HG03460 (cell line): ENCODE results near the gene HEMGN.

Source experiments
- ATAC-seq: cut with Tn5 transposase; IDR thresholded peaks from one replicate; pipeline ENCODE4 v1.9.1; 2021; ENCODE audit not compliant: unreplicated experiment

The HEMGN gene

DNA sequence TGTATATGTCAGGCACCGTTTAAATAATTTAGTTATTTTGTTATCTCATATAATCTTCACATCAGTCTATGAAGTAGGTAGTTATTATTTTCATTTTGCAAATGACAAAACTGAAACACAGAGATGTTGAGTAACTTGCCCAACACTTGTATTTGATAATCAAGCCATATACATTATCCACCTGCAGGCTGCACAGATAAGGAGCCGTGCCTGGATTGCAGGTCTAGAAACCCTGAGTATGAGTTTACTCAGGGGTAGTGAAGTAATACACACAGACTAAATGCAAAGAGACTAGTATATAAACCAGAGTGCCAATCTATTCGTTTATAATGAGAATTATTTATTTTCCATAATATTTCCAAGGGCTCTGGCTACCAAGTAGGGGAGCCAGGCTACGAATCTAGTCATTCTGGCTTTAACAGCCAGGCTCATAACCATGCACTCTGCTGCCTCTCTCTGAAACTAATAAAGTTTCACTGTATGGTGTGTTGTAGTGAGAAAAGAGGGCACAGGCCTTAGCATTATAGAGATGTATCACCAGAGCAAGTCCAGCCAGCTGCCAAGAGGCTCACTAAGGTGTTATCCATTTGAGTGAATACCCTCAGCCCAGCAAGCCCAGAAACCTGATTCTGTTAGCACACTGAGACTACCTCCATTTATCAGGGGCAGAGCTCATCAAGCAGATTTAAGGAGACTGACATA lies 4.5 kb downstream of the HEMGN start:
- no peak for ATAC-seq

DNA sequence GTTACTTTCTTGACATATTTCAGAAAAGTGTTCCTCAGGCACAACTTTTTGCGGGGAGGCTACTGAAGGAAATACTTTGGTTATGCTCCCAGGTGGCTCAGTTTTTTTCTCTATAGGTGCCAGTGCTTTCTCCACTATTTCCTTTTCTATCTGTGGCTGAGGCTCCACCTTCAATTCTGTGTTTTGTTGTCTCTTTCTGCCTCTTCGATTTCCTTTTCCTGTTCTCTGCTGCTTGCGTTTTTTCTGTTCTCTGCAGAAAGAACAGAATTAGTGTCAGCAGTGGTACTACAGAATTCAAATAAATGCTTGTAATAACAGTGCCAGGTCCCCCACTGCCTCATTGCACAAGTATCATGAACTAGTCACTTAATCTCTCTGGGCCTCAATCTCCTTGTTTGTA lies 7.0 kb downstream of the HEMGN start:
- ATAC-seq = no peak

DNA sequence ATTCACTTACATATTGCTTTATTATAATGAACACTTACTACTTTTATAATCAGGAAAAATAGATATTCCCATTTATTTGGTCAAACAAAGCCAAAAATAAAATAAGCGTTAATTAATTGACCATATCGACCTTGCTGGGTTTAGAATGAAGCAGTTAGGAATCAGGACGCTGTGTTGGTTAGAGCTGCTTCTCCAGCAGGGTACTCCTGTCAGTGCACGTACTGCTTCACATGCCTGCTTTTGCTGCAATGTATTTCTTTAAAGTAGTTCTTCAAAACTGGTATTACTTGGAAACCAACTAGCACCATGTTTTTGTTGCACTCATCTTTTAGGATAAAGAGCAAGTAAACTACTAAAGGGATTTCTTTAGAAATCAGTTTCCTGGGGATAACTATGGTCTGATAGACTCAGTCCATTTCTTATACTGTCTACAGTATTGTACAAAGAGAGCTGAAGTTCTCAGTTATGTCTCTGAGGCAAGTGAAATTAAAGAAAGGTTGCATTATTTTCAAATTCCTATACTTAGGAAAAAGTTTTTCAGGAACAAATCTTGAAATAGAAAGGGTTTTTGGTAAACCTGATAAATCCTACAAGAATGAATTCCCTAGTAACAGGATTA lies 8.9 kb downstream of the HEMGN start:
- no peak for ATAC-seq

DNA sequence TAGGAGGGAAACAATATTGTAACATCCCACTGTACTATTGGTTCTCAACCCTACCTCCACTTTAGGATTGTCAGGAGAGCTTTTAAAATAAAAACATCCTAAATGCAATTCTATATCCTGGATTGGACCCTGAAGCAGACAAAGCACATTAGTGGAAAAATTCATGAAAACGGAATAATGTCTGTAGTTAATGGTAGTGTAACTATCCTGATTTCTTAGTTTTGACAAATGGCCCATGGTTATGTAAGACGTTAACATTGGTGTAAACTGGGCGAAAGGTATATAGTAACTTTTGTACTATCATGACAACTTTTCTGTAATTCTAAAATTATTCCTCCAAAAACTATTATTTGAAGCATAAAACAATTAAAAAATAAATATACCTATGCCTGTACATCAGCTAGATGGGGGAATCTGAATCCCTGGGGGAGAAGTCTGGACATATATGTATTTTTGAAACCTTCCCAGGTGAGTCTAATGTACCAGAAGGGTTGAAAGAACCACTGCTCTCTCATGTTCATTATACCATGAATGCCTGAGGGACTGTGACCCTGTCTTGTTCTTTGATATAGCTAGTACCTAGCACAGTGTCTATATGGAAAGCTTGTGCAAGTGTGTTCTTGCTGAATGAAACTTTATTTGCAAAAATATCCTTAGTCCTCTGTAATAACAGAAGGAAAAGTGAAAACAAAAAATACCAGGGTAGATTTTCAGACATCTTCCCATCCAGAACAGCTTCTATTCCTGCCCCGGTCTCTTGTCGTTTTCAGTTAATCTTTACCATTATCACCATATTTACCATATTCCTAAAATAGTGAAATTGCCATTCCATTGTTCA lies 12.3 kb downstream of the HEMGN start:
- no peak for ATAC-seq

DNA sequence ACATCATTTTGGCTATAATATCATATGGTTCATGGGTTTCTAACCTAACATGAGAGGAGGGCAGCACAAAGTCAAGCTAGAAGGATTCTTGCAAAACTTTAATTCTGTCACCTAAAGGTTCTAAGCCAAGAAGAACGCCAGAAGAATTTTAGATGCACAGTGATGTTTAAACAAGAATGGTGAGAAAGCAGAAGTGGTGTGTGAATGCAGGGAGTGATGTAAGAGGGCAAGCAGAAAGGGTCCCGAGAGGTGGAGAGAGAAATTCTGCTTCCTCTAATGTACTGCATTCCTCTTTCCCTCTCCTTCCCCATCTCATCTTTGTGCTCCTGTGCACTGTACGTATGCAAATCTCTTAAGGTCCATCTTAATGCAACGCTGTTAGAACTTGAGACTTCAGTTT lies 13.6 kb downstream of the HEMGN start:
- ATAC-seq = no peak

DNA sequence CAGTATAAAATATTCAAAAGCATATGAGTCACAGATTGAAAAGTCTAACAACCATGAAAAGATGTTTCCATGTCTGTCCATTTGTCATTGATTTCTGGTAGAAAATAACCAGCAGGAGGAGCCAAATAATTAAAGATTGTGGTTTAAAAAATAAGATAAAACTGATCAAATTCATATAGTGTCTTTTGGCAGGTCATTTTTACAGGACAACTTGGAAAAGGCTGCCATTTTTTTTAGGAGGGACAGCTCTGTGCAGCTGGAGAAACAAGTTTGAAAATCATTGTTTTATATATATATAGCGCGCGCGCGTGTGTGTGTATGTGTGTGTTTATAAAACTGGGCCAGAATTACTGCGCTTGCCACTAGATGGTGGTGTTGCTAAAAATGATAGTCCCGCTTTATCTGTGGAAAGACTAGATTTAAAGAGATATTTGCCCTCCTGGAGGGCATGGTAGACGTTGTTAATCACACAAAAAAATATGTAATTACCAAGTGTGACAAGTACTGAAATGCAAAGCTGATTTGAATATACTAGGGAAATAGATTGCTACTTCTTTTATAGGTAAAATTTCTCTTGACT lies 14.4 kb downstream of the HEMGN start:
- peak; percentile 35 for ATAC-seq

DNA sequence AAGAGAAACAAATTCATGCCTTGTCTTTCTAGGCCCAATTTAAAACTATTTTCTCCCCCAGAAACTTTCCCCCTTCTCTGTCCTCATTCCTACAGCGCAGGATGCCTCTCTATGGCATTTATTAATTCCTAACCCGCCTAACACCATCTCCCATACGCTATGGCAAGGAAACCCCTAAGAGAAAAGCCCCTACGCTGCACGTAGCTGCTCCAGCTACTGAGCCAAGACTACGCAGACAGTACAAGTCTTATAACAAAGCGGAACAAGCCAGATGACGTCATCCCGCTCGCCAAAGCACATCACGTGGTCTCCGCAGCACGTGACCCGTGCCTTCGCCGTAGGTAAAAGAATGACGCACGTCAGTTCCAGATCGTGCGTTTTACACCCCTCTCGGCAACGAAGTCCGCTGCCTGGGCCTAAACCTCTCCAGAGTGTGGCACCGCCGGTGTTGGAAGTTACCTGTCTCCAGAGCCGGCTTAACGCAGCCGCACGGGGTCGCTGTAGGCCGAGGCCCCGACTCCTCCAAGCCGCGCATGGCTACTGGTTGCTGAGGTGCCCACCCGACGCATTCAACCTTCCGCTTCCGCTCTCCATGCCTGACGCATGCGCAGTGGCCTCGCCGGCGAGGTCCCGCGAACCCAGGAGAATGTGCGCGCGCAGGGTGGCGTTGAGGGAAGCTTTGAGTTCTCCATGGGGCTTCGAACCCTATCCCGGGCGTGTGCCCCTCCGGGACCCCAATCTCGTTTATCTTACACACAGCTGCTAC lies 15.8 kb downstream of the HEMGN start, which contains the start of gene TRMO:
Gene TRMO (minus strand): TSS at position 542 of the 766 bp plus-strand sequence. CDS start 7 bp downstream, at position 535.
- ATAC-seq = peak; percentile 83

DNA sequence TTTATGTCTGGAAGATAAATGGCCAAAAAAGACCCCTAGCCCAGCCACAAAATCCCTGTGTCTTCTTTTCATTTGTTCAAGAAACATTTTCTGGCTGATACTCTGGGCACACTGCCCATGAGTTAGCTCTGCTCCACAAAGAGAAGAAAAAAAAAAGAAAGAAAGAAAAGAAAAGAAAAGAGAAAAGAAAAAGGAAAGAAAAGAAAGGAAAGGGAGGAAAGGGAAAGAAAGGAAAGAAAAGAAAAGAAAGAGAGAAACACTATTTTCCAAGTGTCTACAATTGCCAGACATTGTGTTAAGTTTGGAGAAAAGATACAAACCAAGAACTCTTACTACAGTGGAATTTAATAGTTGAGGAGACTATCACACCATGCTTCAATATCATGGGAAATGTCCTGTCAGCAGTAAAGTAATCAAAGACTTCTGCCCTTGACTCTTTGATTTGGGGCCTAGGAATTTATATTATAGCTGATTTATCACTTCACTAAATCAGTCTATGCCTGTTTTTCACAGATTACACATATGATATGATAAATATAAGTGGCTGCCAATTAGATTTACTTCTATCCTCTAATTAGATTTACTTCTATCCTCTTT lies 18.7 kb downstream of the HEMGN start:
- ATAC-seq = no peak

DNA sequence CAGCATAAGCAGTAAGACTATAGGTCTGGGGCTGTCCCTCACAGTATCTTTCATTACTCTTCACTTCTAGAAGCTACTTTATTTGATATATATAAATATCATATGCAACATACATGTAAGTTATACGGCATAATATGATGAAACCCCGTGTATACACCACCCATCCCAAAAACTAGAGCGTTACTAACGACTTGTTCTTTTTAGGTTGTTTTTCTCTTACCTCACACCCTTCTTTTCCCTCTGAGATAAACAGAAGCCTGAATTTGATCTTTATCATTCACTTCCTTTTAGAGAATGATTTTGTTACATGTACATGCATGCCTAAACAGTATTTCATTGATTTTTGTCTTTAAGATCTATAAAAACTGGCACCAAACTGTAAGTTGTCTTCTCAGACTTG lies 19.4 kb downstream of the HEMGN start:
- no peak for ATAC-seq

DNA sequence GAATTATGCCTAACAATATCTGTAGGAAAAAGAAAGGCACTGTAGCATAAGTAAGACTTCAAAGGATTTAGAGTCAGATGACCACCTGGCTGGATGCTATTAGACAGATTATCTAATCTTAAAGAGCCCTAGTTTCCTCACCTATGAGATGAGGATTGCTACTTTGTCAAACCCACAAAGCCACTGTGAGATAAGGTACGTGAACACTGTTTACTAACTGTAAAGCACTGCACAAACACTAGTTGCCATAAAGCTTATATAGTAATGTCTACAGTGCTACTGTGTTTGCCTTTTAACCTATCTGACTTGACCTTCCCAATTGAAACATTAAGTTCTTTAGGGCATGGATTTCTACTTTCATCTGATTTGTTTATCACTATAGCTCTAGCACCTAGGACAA lies 26.0 kb downstream of the HEMGN start:
- ATAC-seq = no peak

DNA sequence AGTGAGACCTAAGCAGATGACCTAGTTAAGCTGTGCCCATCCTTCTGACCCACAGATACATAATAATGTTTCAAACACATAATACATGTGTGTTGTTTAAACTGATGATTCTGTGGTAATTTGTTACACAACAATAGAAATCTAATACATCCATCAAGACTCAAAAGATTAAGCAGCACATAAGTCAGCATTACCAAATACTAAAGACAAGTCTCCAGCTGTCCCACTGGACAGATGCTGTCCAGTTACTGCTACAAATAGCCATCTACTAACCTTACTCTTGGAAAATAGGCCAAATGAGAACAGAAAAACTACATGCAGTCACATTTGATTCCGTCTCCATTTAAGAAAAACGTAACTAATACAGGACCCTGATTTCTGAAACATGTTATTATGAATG lies 26.4 kb downstream of the HEMGN start:
- ATAC-seq = no peak

DNA sequence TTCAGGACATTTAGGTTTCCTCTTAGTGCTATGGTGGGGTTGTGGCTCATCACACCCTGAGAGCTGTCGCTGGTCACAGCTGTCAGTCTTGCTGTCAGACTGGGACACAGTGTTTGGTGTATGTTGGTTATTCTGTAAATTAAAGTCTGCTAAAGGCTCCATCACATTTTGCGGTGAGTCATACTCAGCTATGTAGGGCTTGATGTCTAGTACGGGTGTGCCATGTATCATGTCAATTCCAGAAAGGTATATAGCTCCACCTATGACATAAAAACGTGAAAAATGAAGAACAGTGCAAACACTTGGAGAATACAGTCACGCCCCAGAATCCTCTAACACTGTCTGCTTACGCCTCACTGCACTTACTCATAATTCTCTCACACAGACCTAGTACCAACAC lies 27.6 kb downstream of the HEMGN start:
- ATAC-seq = no peak

DNA sequence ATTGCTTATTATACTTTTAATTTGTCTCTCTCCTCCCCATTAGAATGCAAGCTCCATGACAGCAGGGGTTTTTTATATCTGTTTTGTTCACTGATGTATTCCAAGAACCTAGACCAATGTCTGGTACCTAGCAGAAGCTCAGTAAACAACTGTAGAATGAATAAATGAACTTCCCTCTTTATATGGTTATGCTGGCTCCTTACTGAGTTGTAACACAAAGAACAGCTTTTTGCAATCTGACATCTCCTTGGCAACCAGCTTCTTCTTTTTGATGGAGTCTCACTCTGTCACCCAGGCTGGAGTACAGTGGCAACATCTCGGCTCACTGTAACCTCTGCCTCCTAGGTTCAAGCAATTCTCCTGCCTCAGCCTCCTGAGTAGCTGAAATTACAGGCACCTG lies 29.3 kb downstream of the HEMGN start:
- no peak for ATAC-seq

DNA sequence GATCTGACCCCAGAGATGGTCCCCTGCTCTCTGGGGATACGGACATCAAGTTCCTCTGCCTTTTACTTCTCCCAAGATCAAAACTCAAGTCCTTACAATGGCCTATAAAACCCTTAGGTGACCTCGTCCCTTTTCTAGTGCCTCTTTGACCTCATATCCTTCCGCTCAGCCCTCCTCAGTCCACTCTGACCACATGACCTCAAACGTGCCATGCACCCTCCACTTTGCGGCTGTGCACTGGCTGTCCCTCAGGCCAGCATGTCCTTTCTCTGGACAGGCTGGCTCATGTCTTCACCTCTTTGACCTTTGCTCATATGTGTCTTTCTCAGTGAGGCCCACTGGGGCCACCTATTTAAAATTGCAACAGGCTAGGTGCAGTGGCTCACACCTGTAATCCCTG lies 30.3 kb downstream of the HEMGN start:
- ATAC-seq = no peak

DNA sequence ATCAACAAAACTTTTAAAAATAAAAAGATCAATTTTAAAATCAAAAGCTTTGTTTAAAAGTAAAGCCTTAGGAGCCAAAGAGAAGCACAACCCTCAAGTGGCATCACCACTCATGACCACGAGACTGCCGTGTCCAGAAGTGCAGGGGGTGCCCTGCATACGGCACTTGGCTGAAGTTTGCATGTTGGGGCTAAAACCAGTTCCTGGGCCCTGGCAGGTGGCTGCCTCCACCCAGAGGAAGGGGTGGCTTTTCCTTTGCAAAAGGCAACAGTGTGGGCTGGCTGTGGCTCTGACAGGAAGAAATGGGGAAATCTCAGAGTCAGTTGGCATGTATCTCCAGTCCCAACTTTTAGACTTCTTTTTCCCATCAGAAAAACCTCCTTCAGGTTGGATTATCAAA lies 30.9 kb downstream of the HEMGN start:
- no peak for ATAC-seq

DNA sequence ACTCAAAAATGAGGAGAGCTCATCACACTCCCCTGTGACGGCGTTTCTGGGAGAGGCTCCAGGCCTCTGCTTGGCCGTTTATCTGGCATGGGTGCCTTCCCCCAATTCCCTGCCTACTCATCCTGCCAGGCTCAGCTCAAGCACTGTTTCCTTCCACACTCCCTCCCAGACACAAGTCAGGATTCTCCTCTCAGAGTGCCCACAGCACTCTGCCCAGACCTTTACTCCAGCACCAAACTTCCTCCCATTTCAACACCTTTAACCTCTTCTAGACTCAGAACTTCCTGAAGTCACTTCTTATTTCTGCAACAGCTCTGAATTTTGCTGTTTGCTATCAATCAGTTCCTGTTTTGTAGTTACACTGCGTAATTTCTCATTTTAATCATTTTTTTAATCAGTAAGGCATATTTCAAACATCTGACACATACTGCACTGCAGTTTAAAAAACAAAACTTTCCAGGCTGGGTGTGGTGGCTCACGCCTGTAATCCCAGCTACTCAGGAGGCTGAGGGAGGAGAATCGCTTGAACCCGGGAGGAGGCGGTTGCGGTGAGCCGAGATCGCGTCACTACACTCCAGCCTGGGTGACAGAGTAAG lies 31.6 kb downstream of the HEMGN start:
- no peak for ATAC-seq

DNA sequence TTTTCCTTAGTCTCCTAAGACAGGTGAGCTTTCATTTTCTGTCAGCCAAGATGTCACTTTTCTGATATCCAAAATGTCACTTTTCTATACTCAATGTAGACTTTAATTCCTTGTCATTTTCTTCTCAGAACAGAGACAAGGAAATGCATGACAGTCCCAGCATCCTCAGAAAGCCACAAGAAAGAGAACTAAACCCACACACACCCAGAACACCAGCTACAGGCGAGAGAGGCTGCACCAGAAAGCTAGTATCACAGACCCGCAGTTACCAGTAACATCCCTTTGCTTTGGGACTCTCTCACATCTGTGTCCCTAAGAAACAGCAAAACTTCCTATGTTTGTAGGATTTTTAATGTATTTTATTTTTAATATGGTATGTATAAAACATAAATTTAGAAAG lies 32.7 kb downstream of the HEMGN start:
- ATAC-seq = no peak

DNA sequence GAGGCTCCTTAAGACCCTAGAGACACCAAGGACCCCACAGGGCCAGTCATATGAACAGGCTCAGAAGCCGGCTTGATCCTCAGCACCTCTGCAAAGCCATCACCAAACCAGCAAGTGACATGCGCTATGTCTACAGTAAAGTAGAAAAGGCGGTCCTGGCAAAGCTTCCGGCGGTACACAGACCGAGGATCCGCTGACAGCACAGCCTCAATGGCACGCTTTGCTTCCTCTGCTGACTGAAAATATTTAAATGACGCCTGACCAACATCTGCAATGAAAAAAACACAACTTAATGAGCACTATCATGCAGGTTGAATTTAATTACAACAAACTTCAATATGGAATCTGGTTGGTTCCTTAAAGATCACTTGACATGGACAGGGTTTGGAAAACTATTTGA lies 33.2 kb downstream of the HEMGN start:
- no peak for ATAC-seq

DNA sequence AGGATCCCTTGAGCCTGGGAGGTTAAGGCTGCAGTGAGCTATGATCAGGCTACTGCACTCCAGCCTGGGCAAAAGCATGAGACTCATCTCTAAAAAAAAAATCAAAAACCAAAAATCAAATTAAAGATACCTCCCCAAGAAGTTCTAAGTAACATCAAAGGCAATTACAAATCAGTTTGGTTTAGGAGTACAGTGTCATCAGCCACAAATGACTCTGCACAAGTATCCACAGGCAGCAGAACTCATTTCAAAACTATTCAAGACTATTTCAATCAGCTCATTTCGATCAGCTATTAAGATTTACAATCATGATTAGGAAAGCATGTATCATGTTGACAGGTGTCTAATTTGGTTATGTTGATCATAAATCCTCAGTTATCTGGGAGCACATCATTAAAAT lies 34.8 kb downstream of the HEMGN start:
- no peak for ATAC-seq
